Progenitor cell of endocrine pancreas (in vitro differentiated cells): ENCODE data around the gene PPIC. TPM values are rescaled to one million over a fixed set of nuclear protein-coding genes. Genes with fewer than 3 reads are reported as not detected.

Source experiments
- DNase-seq: peaks from one replicate; pipeline ENCODE4 v3.0.0; 2021; ENCODE audit warnings: low spot score; ENCODE audit not compliant: unreplicated experiment
- H3K27ac Mint-ChIP-seq: 2 replicates; pipeline ENCODE4 v1.8.0; 2021; ENCODE audit warnings: mild to moderate bottlenecking, moderate library complexity, mixed read lengths
- H3K27me3 Mint-ChIP-seq: 2 replicates; pipeline ENCODE4 v1.8.0; 2021; ENCODE audit warnings: mixed read lengths
- H3K36me3 Mint-ChIP-seq: 2 replicates; pipeline ENCODE4 v1.8.0; 2022; ENCODE audit warnings: mixed read lengths; ENCODE audit not compliant: insufficient read depth
- H3K4me1 Mint-ChIP-seq: 2 replicates; pipeline ENCODE4 v1.8.0; 2021; ENCODE audit warnings: low read depth, mixed read lengths
- H3K4me3 Mint-ChIP-seq: 2 replicates; pipeline ENCODE4 v1.8.0; 2021; ENCODE audit warnings: low read depth, mild to moderate bottlenecking, moderate library complexity, mixed read lengths
- H3K9me3 Mint-ChIP-seq: 2 replicates; pipeline ENCODE4 v1.8.0; 2021; ENCODE audit warnings: low read depth, mixed read lengths
- total RNA-seq: library from RNA; stranded (reverse); gene quantifications from 2 replicates; pipeline ENCODE4 v1.2.1, GENCODE V29; 2021
- TF ChIP-seq, protein P1 (sequence below): fragments of 200-600 bp; sonication (generic); IDR thresholded peaks from one replicate; pipeline ENCODE4 v1.5.0; 2021; ENCODE audit warnings: antibody characterized with exemption, mild to moderate bottlenecking; ENCODE audit not compliant: unreplicated experiment

Gene PPIC
- total RNA-seq, 1 donor from 2014 or later: 26.0 TPM

DNA sequence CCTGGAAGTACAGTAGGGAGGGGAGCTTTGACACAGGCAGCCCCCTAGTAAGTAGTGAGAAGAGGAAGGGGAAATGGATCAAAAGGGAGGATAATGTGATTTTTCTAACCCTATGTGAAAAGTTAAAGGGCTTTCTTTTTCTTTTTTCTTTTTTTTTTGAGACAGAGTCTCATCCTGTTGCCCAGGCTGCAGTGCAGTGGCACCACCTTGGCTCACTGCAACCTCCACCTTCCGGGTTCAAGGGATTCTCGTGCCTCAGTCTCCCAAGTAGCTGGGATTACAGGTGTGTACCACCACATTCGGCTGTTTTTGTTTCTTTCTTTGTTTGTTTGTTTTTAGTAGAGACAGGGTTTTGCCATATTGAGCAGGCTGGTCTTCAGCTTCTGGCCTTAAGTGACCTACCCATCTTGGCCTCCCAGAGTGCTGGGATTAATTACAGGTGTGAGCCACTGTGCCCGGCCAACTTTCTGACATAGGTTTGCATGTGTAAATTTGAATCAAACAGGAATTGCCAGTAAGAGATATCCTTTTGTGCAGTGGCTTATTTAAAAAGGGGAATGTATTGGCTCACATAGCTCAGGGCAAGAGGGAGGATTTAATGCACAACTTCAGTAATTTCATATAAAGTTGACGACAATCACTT, 39.1 kb upstream of the PPIC start:
- Mint-ChIP-seq H3K4me3 (no peak overlapping the region), H3K9me3 (no peaks in the 10 kb centered on the region), H3K4me1 (no peaks in the 10 kb centered on the region), H3K27me3 (peaks cover 55% of the 10 kb centered on the region), H3K27ac (no peak overlapping the region), H3K36me3 (no peaks in the 10 kb centered on the region)
- TF ChIP-seq, protein P1, sequence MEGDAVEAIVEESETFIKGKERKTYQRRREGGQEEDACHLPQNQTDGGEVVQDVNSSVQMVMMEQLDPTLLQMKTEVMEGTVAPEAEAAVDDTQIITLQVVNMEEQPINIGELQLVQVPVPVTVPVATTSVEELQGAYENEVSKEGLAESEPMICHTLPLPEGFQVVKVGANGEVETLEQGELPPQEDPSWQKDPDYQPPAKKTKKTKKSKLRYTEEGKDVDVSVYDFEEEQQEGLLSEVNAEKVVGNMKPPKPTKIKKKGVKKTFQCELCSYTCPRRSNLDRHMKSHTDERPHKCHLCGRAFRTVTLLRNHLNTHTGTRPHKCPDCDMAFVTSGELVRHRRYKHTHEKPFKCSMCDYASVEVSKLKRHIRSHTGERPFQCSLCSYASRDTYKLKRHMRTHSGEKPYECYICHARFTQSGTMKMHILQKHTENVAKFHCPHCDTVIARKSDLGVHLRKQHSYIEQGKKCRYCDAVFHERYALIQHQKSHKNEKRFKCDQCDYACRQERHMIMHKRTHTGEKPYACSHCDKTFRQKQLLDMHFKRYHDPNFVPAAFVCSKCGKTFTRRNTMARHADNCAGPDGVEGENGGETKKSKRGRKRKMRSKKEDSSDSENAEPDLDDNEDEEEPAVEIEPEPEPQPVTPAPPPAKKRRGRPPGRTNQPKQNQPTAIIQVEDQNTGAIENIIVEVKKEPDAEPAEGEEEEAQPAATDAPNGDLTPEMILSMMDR: no peak
- no peak for DNase-seq

DNA sequence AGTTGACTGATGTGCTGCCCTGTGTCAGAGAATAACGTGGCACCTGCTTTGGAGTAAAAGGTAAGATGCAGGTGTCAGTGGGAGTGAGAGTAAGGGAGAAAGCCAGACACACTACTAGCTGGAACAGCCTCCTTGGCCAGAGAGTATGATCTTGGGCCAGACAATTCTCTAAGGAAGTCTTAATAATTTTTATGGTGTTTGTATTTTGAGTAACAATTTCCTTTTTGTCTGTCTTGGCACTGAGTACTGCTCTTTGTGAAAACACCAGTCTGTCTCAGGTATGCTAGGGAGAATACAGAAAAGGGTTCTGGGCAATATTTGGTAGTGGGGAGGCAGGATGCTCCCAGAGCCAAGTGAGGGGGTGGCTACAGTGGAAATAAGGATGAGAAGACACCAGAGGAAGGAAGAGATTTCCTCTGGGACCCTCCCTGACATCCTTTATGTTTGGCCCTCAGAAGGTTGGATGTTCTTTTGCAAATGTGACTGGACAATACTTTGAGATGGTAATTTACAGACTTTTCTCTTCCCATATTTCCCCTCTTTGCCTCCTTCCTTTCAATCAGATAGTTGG, 31.9 kb upstream of the PPIC start:
- Mint-ChIP-seq H3K27ac (no peak overlapping the region), H3K9me3 (peaks cover 4% of the 10 kb centered on the region), H3K27me3 (peaks cover 55% of the 10 kb centered on the region), H3K36me3 (no peaks in the 10 kb centered on the region), H3K4me3 (no peak overlapping the region), H3K4me1 (no peaks in the 10 kb centered on the region)
- no peak for DNase-seq
- TF ChIP-seq, protein P1: no peak

DNA sequence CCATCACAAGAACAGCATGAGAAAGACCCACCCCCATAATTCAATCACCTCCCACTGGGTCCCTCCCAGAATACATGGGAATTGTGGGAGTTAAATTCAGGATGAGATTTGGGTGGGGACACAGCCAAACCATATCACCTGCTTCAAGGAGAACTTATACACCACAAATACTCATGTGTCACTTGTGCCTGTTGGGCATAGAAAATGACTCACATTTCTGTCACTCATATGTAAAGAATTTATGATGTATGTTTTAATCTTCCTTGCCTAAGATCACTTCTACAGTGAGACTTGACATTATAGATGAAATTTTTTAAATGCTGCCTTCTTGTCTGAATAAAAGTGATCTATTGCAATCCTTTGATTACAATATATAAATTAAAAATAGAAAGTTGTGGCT, 29.5 kb upstream of the PPIC start:
- peaks cover 42% of the 10 kb centered on the region for H3K27me3 Mint-ChIP-seq
- no peak overlapping the region for H3K27ac Mint-ChIP-seq
- no peak overlapping the region for H3K4me3 Mint-ChIP-seq
- no peaks in the 10 kb centered on the region for H3K4me1 Mint-ChIP-seq
- H3K36me3 Mint-ChIP-seq: no peaks in the 10 kb centered on the region
- TF ChIP-seq, protein P1: no peak
- no peak for DNase-seq
- H3K9me3 Mint-ChIP-seq: peaks cover 8% of the 10 kb centered on the region

DNA sequence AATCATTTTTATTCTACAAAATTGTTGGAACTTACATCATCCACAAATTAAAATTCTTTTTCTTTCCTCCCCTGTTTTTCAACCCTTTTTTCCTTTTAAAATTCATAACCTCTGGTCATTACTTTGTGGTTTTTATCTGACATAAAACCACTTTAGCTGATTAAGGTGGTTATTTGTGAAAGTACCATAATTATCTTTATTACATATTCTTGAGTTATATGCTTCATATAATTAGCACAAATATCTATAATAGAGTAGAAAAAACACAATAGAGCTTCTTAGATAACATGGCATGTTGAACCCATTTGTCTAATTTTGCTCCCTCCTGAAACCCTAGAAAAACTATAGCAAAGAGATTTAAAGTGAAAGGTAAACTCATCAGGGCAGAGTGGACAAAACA, 22.9 kb upstream of the PPIC start:
- Mint-ChIP-seq H3K27ac (no peak overlapping the region), H3K4me1 (peaks cover 4% of the 10 kb centered on the region), H3K36me3 (peaks cover 4% of the 10 kb centered on the region), H3K9me3 (peaks cover 24% of the 10 kb centered on the region), H3K4me3 (no peak overlapping the region), H3K27me3 (peaks cover 24% of the 10 kb centered on the region)
- TF ChIP-seq, protein P1: no peak
- no peak for DNase-seq

DNA sequence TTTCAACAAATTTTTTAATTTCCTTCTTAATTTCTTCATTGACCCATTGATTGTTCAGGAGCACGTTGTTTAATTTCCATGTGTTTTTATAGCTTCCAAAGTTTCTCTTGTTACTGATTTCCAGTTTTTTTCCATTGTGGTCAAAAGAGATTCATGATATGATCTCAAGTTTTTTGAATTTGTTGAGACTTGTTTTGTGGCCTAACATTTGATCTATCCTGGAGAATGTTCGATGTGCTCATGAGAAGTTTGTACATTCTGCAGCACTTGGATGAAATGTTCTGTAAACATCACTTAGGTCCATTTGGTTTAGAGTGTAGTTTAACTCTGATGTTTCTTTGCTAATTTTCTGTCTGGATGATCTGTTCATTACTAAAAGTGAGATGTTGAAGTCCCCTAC, 14.7 kb upstream of the PPIC start:
- Mint-ChIP-seq H3K27ac (no peak overlapping the region), H3K9me3 (peaks cover 23% of the 10 kb centered on the region), H3K4me3 (no peak overlapping the region), H3K36me3 (peaks cover 2% of the 10 kb centered on the region), H3K4me1 (no peaks in the 10 kb centered on the region), H3K27me3 (peaks cover 22% of the 10 kb centered on the region)
- no peak for DNase-seq
- TF ChIP-seq, protein P1: no peak
